CD14-positive monocyte (primary cell): ENCODE results near the gene ENTHD1. TPM values are rescaled to one million over a fixed set of nuclear protein-coding genes. Genes with fewer than 3 reads are reported as not detected.

Source experiments
- DNase-seq, 3 donors: peaks; one replicate each; pipeline ENCODE4 v3.0.0-alpha.2; 2011 to 2022
- H2AFZ ChIP-seq: 2 replicates; pipeline ENCODE4 v1.6.0; 2012; ENCODE audit warnings: mild to moderate bottlenecking, low read depth, low read length, inconsistent platforms; ENCODE audit not compliant: insufficient read depth, poor library complexity, severe bottlenecking
- H3K27ac ChIP-seq, 2 donors: 1 replicate in 1 of 2; 2 replicates in 1 of 2; pipeline ENCODE4 v1.5.1; 2012 to 2013; ENCODE audit warnings: low read length in 2 of 2, control low read depth in 1 of 2, inconsistent platforms in 1 of 2, low read depth in 1 of 2, mild to moderate bottlenecking in 1 of 2
- H3K27me3 ChIP-seq, 2 donors: one replicate each; pipeline versions ENCODE4 v1.6.0 to v1.6.1; 2011 to 2013; ENCODE audit warnings: low read length in 2 of 2; ENCODE audit not compliant: control insufficient read depth in 2 of 2, insufficient read depth in 2 of 2
- H3K36me3 ChIP-seq, 2 donors: replicated peaks in 1 of 2; 1 replicate in 1 of 2; 2 replicates in 1 of 2; pipeline versions ENCODE4 v1.5.1 to v1.6.1; 2012 to 2013; ENCODE audit warnings: low read length in 2 of 2, control low read depth in 1 of 2, inconsistent platforms in 1 of 2, mild to moderate bottlenecking in 1 of 2; ENCODE audit not compliant: insufficient read depth in 2 of 2, control insufficient read depth in 1 of 2
- H3K4me1 ChIP-seq, 2 donors: 1 replicate in 1 of 2; 2 replicates in 1 of 2; pipeline versions ENCODE4 v1.5.1 to v1.6.1; 2012 to 2013; ENCODE audit warnings: low read length in 2 of 2, control low read depth in 1 of 2, inconsistent platforms in 1 of 2, mild to moderate bottlenecking in 1 of 2, moderate library complexity in 1 of 2; ENCODE audit not compliant: insufficient read depth in 2 of 2, control insufficient read depth in 1 of 2
- H3K4me2 ChIP-seq: replicated peaks from 2 replicates; pipeline ENCODE3; 2012; ENCODE audit warnings: low read length, moderate library complexity, mild to moderate bottlenecking; ENCODE audit not compliant: poor library complexity, severe bottlenecking; ENCODE audit errors: extremely low read depth
- H3K4me3 ChIP-seq, 3 experiments: fragments of 200-600 bp in 1 of 3; sonication (generic) in 1 of 3; replicated peaks in 1 of 3; 1 replicate in 2 of 3; 2 replicates in 1 of 3; pipeline ENCODE4 v1.5.1; 2011 to 2013; ENCODE audit warnings: low read length in 3 of 3, mild to moderate bottlenecking in 3 of 3, control low read depth in 2 of 3, low read depth in 2 of 3, inconsistent platforms in 1 of 3, moderate library complexity in 1 of 3
- H3K79me2 ChIP-seq: 2 replicates; pipeline ENCODE4 v1.6.0; 2012; ENCODE audit warnings: mild to moderate bottlenecking, control low read depth, inconsistent platforms, low read length, moderate library complexity; ENCODE audit not compliant: insufficient read depth
- H3K9ac ChIP-seq: 2 replicates; pipeline ENCODE4 v1.6.0; 2017; ENCODE audit warnings: low read length, mild to moderate bottlenecking; ENCODE audit not compliant: insufficient read depth, poor library complexity, severe bottlenecking
- H3K9me3 ChIP-seq, 2 donors: replicated peaks in 1 of 2; 1 replicate in 1 of 2; 2 replicates in 1 of 2; pipeline versions ENCODE4 v1.5.1 to v1.6.1; 2012 to 2013; ENCODE audit warnings: low read length in 2 of 2, control low read depth in 1 of 2; ENCODE audit not compliant: control insufficient read depth in 1 of 2, insufficient read depth in 1 of 2
- H4K20me1 ChIP-seq: 2 replicates; pipeline ENCODE4 v1.6.0; 2012; ENCODE audit warnings: mild to moderate bottlenecking, low read length, control low read depth, moderate library complexity; ENCODE audit not compliant: insufficient read depth
- H3K27ac Mint-ChIP-seq, 7 donors: one replicate each; pipeline ENCODE4 v1.8.0; 2020; ENCODE audit warnings: mild to moderate bottlenecking in 7 of 7, mixed read lengths in 7 of 7, moderate library complexity in 6 of 7, inconsistent platforms in 2 of 7
- H3K27me3 Mint-ChIP-seq, 3 donors: one replicate each; pipeline ENCODE4 v1.8.0; 2021 to 2022; ENCODE audit warnings: low read depth in 3 of 3, mild to moderate bottlenecking in 3 of 3, mixed read lengths in 3 of 3, moderate library complexity in 3 of 3, inconsistent platforms in 1 of 3
- H3K36me3 Mint-ChIP-seq, 2 donors: one replicate each; pipeline ENCODE4 v1.8.0; 2020; ENCODE audit warnings: mixed read lengths in 2 of 2, inconsistent platforms in 1 of 2, mild to moderate bottlenecking in 1 of 2
- H3K4me1 Mint-ChIP-seq: one replicate; pipeline ENCODE4 v1.8.0; 2020; ENCODE audit warnings: mild to moderate bottlenecking, mixed read lengths
- H3K4me3 Mint-ChIP-seq, 2 donors: one replicate each; pipeline ENCODE4 v1.8.0; 2020; ENCODE audit warnings: mild to moderate bottlenecking in 2 of 2, mixed read lengths in 2 of 2, moderate library complexity in 1 of 2
- H3K9me3 Mint-ChIP-seq, 7 donors: one replicate each; pipeline ENCODE4 v1.8.0; 2020 to 2022; ENCODE audit warnings: mixed read lengths in 7 of 7, mild to moderate bottlenecking in 6 of 7, moderate library complexity in 6 of 7, inconsistent platforms in 2 of 7
- WGBS: methylation state at CpG from one replicate; pipeline ENCODE4 v1.1.5; 2013; ENCODE audit warnings: missing lambda C conversion rate; ENCODE audit not compliant: insufficient coverage; 5-methylcytosine and 5-hydroxymethylcytosine counted together
- intact Hi-C, 2 donors: fragments of 100-400 bp; cut with micrococcal nuclease; formaldehyde crosslinking; loops; one replicate each; pipeline versions ENCODE4 v1.15.0 to v1.15.1; 2023
- polyA plus RNA-seq, 3 donors: library from polyadenylated mRNA; depleted of rRNA in 1 of 3; unstranded in 2 of 3; stranded (reverse) in 1 of 3; fragments of 300-500 nt in 2 of 3; fragments of >200 nt in 1 of 3; fragmentation: Illumina TruSeq in 2 of 3; gene quantifications; 1 replicate in 2 of 3; 2 replicates in 1 of 3; pipeline ENCODE4 v1.2.3, GENCODE V29; 2012 to 2021
- TF ChIP-seq, protein P1 (sequence below): fragments of 200-600 bp; IDR thresholded peaks from one replicate; pipeline ENCODE4 v1.8.0; 2022; ENCODE audit warnings: antibody characterized with exemption, mild to moderate bottlenecking

Gene ENTHD1
- polyA plus RNA-seq, 3 donors: not detected

DNA sequence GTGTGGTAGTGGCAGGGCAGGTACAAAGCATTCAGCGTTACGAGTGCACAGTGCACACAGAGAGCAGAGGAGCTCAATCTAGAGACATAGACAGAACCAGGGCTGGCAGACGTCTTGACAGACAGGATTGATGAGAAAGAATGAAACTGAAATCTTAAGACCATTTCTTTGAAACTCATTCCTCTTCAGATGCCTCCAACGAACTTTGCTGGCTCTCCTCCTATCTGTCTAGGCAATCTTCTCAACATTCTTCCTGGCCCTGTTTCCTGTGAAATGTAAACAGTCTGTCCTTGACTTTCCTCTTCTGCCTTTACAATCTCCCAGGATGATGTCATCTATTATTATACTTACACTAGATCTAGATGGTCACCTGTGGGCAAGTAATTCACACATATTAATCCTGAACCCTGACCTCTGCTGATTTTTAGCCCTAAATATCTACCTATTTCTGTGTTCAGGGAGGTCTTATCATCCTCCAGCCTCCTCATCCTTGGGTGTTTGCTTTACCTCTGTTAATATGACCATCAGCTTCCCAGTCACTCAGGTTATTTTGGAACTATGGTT lies 119.5 kb downstream of the ENTHD1 start:
- Histone ChIP-seq H3K79me2 (no peaks in the 10 kb centered on the region), H3K4me1 (no peaks in the 10 kb centered on the region), H3K27ac (no peak overlapping the region), H3K36me3 (no peaks in the 10 kb centered on the region), H2AFZ (no peak overlapping the region), H4K20me1 (no peaks in the 10 kb centered on the region), H3K4me3 (no peak overlapping the region), H3K9me3 (no peaks in the 10 kb centered on the region), H3K4me2 (no peak overlapping the region), H3K9ac (no peak overlapping the region), H3K27me3 (peaks cover 0 to 2% of the 10 kb centered on the region in 2 donors)
- DNase-seq: no peak
- H3K9me3 Mint-ChIP-seq: peaks cover 0 to 9% (median 5%) of the 10 kb centered on the region in 7 donors
- H3K36me3 Mint-ChIP-seq: no peaks in the 10 kb centered on the region
- no peak overlapping the region for H3K27ac Mint-ChIP-seq
- H3K4me1 Mint-ChIP-seq: peaks cover 7% of the 10 kb centered on the region
- H3K4me3 Mint-ChIP-seq: no peak overlapping the region
- H3K27me3 Mint-ChIP-seq: peaks cover 3 to 4% (median 3%) of the 10 kb centered on the region in 3 donors
- 4% methylated on average over 4 of the region's 4 CpGs for WGBS
- intact Hi-C loops: no loop called here
- TF ChIP-seq, protein P1, sequence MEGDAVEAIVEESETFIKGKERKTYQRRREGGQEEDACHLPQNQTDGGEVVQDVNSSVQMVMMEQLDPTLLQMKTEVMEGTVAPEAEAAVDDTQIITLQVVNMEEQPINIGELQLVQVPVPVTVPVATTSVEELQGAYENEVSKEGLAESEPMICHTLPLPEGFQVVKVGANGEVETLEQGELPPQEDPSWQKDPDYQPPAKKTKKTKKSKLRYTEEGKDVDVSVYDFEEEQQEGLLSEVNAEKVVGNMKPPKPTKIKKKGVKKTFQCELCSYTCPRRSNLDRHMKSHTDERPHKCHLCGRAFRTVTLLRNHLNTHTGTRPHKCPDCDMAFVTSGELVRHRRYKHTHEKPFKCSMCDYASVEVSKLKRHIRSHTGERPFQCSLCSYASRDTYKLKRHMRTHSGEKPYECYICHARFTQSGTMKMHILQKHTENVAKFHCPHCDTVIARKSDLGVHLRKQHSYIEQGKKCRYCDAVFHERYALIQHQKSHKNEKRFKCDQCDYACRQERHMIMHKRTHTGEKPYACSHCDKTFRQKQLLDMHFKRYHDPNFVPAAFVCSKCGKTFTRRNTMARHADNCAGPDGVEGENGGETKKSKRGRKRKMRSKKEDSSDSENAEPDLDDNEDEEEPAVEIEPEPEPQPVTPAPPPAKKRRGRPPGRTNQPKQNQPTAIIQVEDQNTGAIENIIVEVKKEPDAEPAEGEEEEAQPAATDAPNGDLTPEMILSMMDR: no peak

DNA sequence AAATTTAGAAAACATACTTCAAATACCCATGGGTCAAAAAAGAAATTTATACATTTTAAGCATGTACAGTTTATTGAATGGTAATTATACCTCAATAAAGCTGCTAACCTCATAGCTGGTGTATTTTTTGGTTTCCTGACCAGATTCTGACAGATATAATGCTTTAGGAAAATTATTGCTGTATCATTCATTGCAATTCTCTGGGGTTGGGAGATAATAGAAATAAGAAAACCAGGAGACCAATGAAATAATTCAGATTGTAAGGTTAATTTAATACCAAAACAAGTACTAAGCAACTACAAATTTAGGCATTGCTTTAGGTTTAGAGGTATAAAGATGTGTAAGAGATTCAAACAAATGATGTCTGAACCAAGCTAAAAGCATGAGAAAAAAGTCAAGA lies 120.1 kb downstream of the ENTHD1 start:
- Histone ChIP-seq H3K4me3 (no peak overlapping the region), H3K9ac (no peak overlapping the region), H3K79me2 (no peaks in the 10 kb centered on the region), H3K36me3 (no peaks in the 10 kb centered on the region), H3K27me3 (peaks cover 0 to 2% of the 10 kb centered on the region in 2 donors), H2AFZ (no peak overlapping the region), H4K20me1 (no peaks in the 10 kb centered on the region), H3K27ac (no peak overlapping the region), H3K4me2 (no peak overlapping the region), H3K4me1 (no peaks in the 10 kb centered on the region), H3K9me3 (no peaks in the 10 kb centered on the region)
- Mint-ChIP-seq H3K4me1 (peaks cover 7% of the 10 kb centered on the region), H3K27ac (no peak overlapping the region), H3K9me3 (peaks cover 0 to 9% (median 5%) of the 10 kb centered on the region in 7 donors), H3K27me3 (peaks cover 1 to 3% (median 2%) of the 10 kb centered on the region in 3 donors), H3K36me3 (no peaks in the 10 kb centered on the region), H3K4me3 (no peak overlapping the region)
- TF ChIP-seq, protein P1: no peak
- no peak for DNase-seq
- intact Hi-C loops: no loop called here
